Activated CD4-positive, alpha-beta T cell treated with anti-CD3 and anti-CD28 coated beads for 4 hours (primary cell): ENCODE measurements around the gene ZSWIM3.

Experiments used
- DNase-seq, 2 donors: peaks; one replicate each; pipeline ENCODE4 v3.0.0-alpha.2; 2020

The ZSWIM3 gene

GRCh38 chr20:45833030-45833882 lies 24.2 kb upstream of the ZSWIM3 start, which contains the start of gene SNX21:
SNX21 (plus strand) TSS chr20:45833799; CDS start chr20:45833920, 121 bp downstream.
- DNase-seq: peak in 1 of 2 donors; percentile 9

GRCh38 chr20:45833883-45834796 lies 23.3 kb upstream of the ZSWIM3 start:
- peak; percentile 37 to 43 for DNase-seq

GRCh38 chr20:45834797-45835161 lies 22.6 kb upstream of the ZSWIM3 start:
- no peak for DNase-seq

- no peak for DNase-seq
These were observed 22.1 kb upstream of the ZSWIM3 start for GRCh38 chr20:45835329-45835765.

- DNase-seq: no peak
These were observed 21.6 kb upstream of the ZSWIM3 start for GRCh38 chr20:45835825-45836224.

- DNase-seq: no peak
These were observed 20.6 kb upstream of the ZSWIM3 start for GRCh38 chr20:45836841-45837240.

GRCh38 chr20:45840700-45841198 lies 16.7 kb upstream of the ZSWIM3 start:
- DNase-seq: no peak

- DNase-seq: no peak
These were observed 15.8 kb upstream of the ZSWIM3 start for GRCh38 chr20:45841407-45842129.

- no peak for DNase-seq
These were observed 15.1 kb upstream of the ZSWIM3 start for GRCh38 chr20:45842169-45842812.

GRCh38 chr20:45843506-45843905 lies 13.9 kb upstream of the ZSWIM3 start:
- DNase-seq: no peak

GRCh38 chr20:45845452-45845851 lies 12.0 kb upstream of the ZSWIM3 start:
- DNase-seq: no peak

GRCh38 chr20:45848421-45848820 lies 9.0 kb upstream of the ZSWIM3 start:
- no peak for DNase-seq

GRCh38 chr20:45848969-45849582 lies 8.3 kb upstream of the ZSWIM3 start:
- no peak for DNase-seq

- DNase-seq: no peak
These were observed 7.2 kb upstream of the ZSWIM3 start for GRCh38 chr20:45850238-45850637.

- no peak for DNase-seq
These were observed 6.5 kb upstream of the ZSWIM3 start for GRCh38 chr20:45850926-45851325.

GRCh38 chr20:45851501-45851900 lies 5.9 kb upstream of the ZSWIM3 start:
- DNase-seq: no peak

- DNase-seq: no peak
These were observed 5.1 kb upstream of the ZSWIM3 start for GRCh38 chr20:45852326-45852725.

GRCh38 chr20:45853484-45853883 lies 3.9 kb upstream of the ZSWIM3 start:
- no peak for DNase-seq

- no peak for DNase-seq
These were observed 435 bp downstream of the ZSWIM3 start for GRCh38 chr20:45857882-45858216.

- no peak for DNase-seq
These were observed 2.5 kb downstream of the ZSWIM3 start for GRCh38 chr20:45859916-45860315.

- no peak for DNase-seq
These were observed 3.3 kb downstream of the ZSWIM3 start for GRCh38 chr20:45860560-45861220.
